Measurements from ENCODE around the gene SYNE2. TPM values are rescaled to one million over a fixed set of nuclear protein-coding genes. Genes with fewer than 3 reads are reported as not detected.

Gene SYNE2
- total and polyA plus RNA-seq, 4 donors, result 12.0 to 79.9 (median 19.5) TPM

- H3K4me1 ChIP-seq (ENCODE audit: control insufficient read depth in 4 of 4, insufficient read depth in 4 of 4, low read length in 3 of 4), result no peaks in the 10 kb centered on the region
- no peak for TF ChIP-seq GABPA (IDR thresholded peaks at IDR 0.05 in 1 of 2, conservative IDR thresholded peaks at IDR 0.05 in 1 of 2)
- no peak for TF ChIP-seq NR2F2 (IDR thresholded peaks at IDR 0.05)
- TF ChIP-seq JUND (IDR thresholded peaks at IDR 0.05), result no peak
- TF ChIP-seq SP1 (IDR thresholded peaks at IDR 0.05), result no peak
- TF ChIP-seq FOXA1 (IDR thresholded peaks at IDR 0.05), result no peak
- TF ChIP-seq RAD21 (IDR thresholded peaks at IDR 0.05), result no peak
- no peak for TF ChIP-seq REST (IDR thresholded peaks at IDR 0.05)
- no peak for TF ChIP-seq ATF3 (IDR thresholded peaks at IDR 0.05)
- TF ChIP-seq HNF4A (conservative IDR thresholded peaks at IDR 0.05), result no peak
- no peak for TF ChIP-seq HNF4G (IDR thresholded peaks at IDR 0.05)
- TF ChIP-seq YY1 (IDR thresholded peaks at IDR 0.05), result no peak
- TF ChIP-seq RXRA (IDR thresholded peaks at IDR 0.05), result no peak
- TF ChIP-seq MAX (IDR thresholded peaks at IDR 0.05), result no peak
- no peak for TF ChIP-seq CTCF (IDR thresholded peaks at IDR 0.05; ENCODE audit: low read depth, low read length, missing input control)
- TF ChIP-seq FOXA2 (IDR thresholded peaks at IDR 0.05), result no peak
- TF ChIP-seq TAF1 (conservative IDR thresholded peaks at IDR 0.05), result no peak
- no peak for TF ChIP-seq EGR1 (IDR thresholded peaks at IDR 0.05; ENCODE audit: low read depth in 2 of 2)
- H3K27ac ChIP-seq (ENCODE audit: low read depth in 1 of 2, low read length in 2 of 2), result no peak overlapping the region
- peaks cover 11 to 57% (median 40%) of the 10 kb centered on the region in 4 donors for H3K36me3 ChIP-seq (ENCODE audit: control insufficient read depth in 4 of 4, insufficient read depth in 3 of 4, low read depth in 1 of 4, low read length in 3 of 4)
- H3K27me3 ChIP-seq (ENCODE audit: control insufficient read depth in 4 of 4, insufficient read depth in 4 of 4, low read length in 3 of 4), result no peaks in the 10 kb centered on the region
- no peaks in the 10 kb centered on the region for H3K9me3 ChIP-seq (ENCODE audit: control insufficient read depth in 4 of 4, low read length in 3 of 4)
- H3K4me3 ChIP-seq (ENCODE audit: low read depth in 1 of 3, low read length in 3 of 3), result no peak overlapping the region
- 94% methylated on average over 3 of the region's 3 CpGs for WGBS
- no peak overlapping the region for H3K9ac ChIP-seq (ENCODE audit: low read depth in 1 of 2, low read length in 2 of 2)
- no peak for DNase-seq (ENCODE audit: low spot score)
Measured at GRCh38 chr14:64229489-64229888, 376.7 kb downstream of the SYNE2 start.

GRCh38 chr14:64232095-64232838 lies 379.5 kb downstream of the SYNE2 start:
- Histone ChIP-seq H3K27ac (ENCODE audit: low read depth in 1 of 2, low read length in 2 of 2) (no peak overlapping the region), H3K9ac (ENCODE audit: low read depth in 1 of 2, low read length in 2 of 2) (no peak overlapping the region), H3K9me3 (ENCODE audit: control insufficient read depth in 4 of 4, low read length in 3 of 4) (no peaks in the 10 kb centered on the region), H3K4me1 (ENCODE audit: control insufficient read depth in 4 of 4, insufficient read depth in 4 of 4, low read length in 3 of 4) (no peaks in the 10 kb centered on the region), H3K4me3 (ENCODE audit: low read depth in 1 of 3, low read length in 3 of 3) (no peak overlapping the region), H3K27me3 (ENCODE audit: control insufficient read depth in 4 of 4, insufficient read depth in 4 of 4, low read length in 3 of 4) (no peaks in the 10 kb centered on the region), H3K36me3 (ENCODE audit: control insufficient read depth in 4 of 4, insufficient read depth in 3 of 4, low read depth in 1 of 4, low read length in 3 of 4) (peaks cover 11 to 36% (median 20%) of the 10 kb centered on the region in 4 donors)
- no peak for DNase-seq (ENCODE audit: low spot score)
- 89% methylated on average over 9 of the region's 9 CpGs for WGBS
- TF ChIP-seq RXRA (IDR thresholded peaks at IDR 0.05), result no peak
- no peak for TF ChIP-seq FOXA1 (IDR thresholded peaks at IDR 0.05)
- TF ChIP-seq ZBTB33 (IDR thresholded peaks at IDR 0.05), result no peak
- no peak for TF ChIP-seq CTCF (IDR thresholded peaks at IDR 0.05; ENCODE audit: low read depth, low read length, missing input control)
- no peak for TF ChIP-seq NR2F2 (IDR thresholded peaks at IDR 0.05)
- TF ChIP-seq EGR1 (IDR thresholded peaks at IDR 0.05; ENCODE audit: low read depth in 2 of 2), result no peak
- TF ChIP-seq FOXA2 (IDR thresholded peaks at IDR 0.05), result no peak
- TF ChIP-seq GABPA (IDR thresholded peaks at IDR 0.05 in 1 of 2, conservative IDR thresholded peaks at IDR 0.05 in 1 of 2), result no peak
- no peak for TF ChIP-seq YY1 (IDR thresholded peaks at IDR 0.05)
- no peak for TF ChIP-seq JUND (IDR thresholded peaks at IDR 0.05)
- no peak for TF ChIP-seq TAF1 (conservative IDR thresholded peaks at IDR 0.05)

All from liver (tissue), 9 donors.